SK-N-MC (cell line): ENCODE data around the gene RFFL.
"Not testable (repeated sequence)": the region's sequence is repeated elsewhere in the genome, so short reads cannot be mapped to it uniquely, and the experiment has no call there.

ENCODE experiments used
- DNase-seq: peaks from one replicate; pipeline ENCODE4 v3.0.0-alpha.2; 2011; ENCODE audit warnings: low read depth, low spot score
- H3K27ac ChIP-seq: fragments of 200-600 bp; sonication (generic); 2 replicates; pipeline ENCODE4 v1.5.1; 2016; ENCODE audit warnings: mixed run types
- H3K36me3 ChIP-seq: fragments of 200-600 bp; sonication (generic); 2 replicates; pipeline ENCODE4 v1.6.1; 2017; ENCODE audit warnings: antibody characterized with exemption, low read length, mixed read lengths; ENCODE audit not compliant: insufficient read depth
- H3K4me3 ChIP-seq: fragments of 200-600 bp; sonication (generic); 2 replicates; pipeline ENCODE4 v1.5.1; 2016
- H3K9ac ChIP-seq: fragments of 200-600 bp; sonication (generic); 2 replicates; pipeline ENCODE4 v1.8.0; 2017; ENCODE audit warnings: mixed run types, mixed read lengths; ENCODE audit not compliant: insufficient read length
- H3K9me3 ChIP-seq: fragments of 200-600 bp; sonication (generic); 2 replicates; pipeline ENCODE4 v1.6.1; 2017; ENCODE audit warnings: low read depth, mild to moderate bottlenecking, antibody characterized with exemption, low read length, moderate library complexity, mixed read lengths
- EZH2 ChIP-seq: fragments of 200-600 bp; sonication (generic); IDR thresholded peaks from one replicate; pipeline ENCODE4 v1.6.1; 2017; ENCODE audit warnings: antibody characterized with exemption
- FOXP2 ChIP-seq: optimal IDR thresholded peaks from 2 replicates; pipeline ENCODE3; 2011; ENCODE audit warnings: mild to moderate bottlenecking, moderate library complexity; ENCODE audit not compliant: insufficient read depth; ENCODE audit errors: extremely low read length, control extremely low read depth
- POLR2AphosphoS5 ChIP-seq: IDR thresholded peaks from 2 replicates; pipeline ENCODE4 v1.6.1; 2012; ENCODE audit warnings: mild to moderate bottlenecking, low read depth, low read length, borderline replicate concordance

RFFL gene, protein sequence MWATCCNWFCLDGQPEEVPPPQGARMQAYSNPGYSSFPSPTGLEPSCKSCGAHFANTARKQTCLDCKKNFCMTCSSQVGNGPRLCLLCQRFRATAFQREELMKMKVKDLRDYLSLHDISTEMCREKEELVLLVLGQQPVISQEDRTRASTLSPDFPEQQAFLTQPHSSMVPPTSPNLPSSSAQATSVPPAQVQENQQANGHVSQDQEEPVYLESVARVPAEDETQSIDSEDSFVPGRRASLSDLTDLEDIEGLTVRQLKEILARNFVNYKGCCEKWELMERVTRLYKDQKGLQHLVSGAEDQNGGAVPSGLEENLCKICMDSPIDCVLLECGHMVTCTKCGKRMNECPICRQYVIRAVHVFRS

DNA sequence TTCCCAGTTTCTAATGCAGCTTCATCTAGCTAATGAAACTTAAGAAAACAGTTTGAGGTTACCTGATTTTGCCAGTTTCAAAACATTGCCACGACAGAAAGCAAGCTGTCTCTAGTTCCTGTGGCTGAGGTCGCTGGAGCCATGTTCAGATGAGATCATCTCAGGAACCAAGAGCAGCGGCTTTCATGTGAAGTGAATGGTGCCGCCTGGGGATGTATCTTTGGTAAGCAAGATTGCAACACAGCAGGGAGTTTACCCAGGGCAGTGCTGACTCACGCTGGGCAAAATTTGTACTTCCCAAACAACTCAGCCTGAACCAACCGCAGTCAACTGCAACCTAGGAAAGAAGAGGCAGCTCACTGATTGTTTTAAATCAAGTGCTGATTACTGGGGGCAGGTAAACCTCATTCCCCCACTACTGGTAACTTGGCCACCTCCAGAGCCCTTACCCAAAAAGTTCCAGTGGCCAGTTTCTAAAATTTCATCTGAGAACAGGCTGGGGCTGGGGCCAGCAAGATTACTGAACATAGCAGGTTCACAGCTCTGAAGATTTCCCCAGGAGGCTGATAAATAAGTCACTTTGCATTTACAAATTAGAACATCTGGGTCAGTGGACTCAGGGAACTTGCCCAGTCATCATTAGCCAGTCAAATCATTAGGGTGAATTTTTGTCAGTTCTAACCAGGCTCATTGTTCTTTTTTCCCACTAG is at the start of gene RFFL:
Gene RFFL, minus strand, starts transcription at position 194 of the 710 bp plus-strand sequence. CDS start 37,154 bp downstream, outside the sequence.
- TF ChIP-seq FOXP2 (peak; percentile 90), POLR2AphosphoS5 (peak; percentile 31; the same call in 1 of the 2 replicates), EZH2 (no peak)
- DNase-seq = peak; percentile 95
- Histone ChIP-seq H3K27ac (peak within 1 kb of the TSS; percentile 81), H3K36me3 (no peaks in the 10 kb centered on the region), H3K4me3 (peak within 1 kb of the TSS; percentile 66), H3K9me3 (no peaks in the 10 kb centered on the region), H3K9ac (peak within 1 kb of the TSS; percentile 24)

DNA sequence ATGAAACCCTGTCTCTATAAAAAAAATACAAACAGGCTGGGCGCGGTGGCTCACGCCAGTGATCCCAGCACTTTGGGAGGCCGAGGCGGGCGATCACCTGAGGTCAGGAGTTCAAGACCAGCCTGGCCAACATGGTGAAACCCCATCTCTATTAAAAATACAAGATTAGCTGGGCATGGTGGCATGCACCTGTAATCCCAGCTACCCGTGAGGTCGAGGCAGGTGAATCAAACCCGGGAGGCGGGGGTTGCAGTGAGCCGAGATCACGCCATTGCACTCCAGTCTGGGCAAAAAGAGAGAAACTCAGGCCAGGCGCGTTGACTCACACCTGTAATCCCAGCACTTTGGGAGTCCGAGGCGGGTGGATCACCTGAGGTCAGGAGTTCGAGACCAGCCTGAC is 47.3 kb upstream of the RFFL start:
- not testable (repeated sequence) for DNase-seq, H3K9me3 ChIP-seq, H3K36me3 ChIP-seq, H3K4me3 ChIP-seq, H3K9ac ChIP-seq, H3K27ac ChIP-seq

DNA sequence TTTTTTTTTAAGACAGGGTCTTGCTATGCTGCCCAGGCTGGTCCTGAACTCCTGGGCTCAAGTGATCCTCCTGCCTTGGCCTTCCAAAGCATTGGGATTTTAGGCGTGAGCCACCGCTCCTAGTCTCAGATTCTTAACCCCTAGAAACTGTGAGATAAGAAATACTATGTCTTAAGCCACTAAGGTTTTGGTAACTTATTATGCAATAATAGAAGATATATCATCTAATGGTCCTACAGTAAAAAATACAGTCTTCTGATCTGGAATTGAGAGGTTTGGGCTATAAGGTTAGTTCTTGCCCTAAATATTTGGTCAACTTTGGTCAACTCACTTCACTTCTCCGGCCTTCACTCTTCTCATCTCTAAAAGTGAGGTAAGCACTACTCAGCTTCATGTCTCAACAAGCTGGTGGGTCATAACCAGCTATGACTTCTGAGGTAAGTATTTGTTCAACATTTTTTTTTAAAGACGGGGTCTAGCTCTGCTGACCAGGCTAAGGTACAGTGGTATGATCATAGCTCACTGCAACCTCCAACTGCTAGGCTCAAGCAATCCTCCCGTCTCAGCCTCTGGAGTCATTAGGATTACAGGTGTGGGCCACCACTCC is 41.4 kb upstream of the RFFL start:
- no peaks in the 10 kb centered on the region for H3K9me3 ChIP-seq
- H3K4me3 ChIP-seq = no peak overlapping the region
- no peak for TF ChIP-seq POLR2AphosphoS5
- no peak for TF ChIP-seq FOXP2
- no peak for TF ChIP-seq EZH2
- H3K9ac ChIP-seq = no peak overlapping the region
- H3K27ac ChIP-seq = no peak overlapping the region
- DNase-seq = no peak
- no peaks in the 10 kb centered on the region; the same call in 1 of the 2 replicates for H3K36me3 ChIP-seq

DNA sequence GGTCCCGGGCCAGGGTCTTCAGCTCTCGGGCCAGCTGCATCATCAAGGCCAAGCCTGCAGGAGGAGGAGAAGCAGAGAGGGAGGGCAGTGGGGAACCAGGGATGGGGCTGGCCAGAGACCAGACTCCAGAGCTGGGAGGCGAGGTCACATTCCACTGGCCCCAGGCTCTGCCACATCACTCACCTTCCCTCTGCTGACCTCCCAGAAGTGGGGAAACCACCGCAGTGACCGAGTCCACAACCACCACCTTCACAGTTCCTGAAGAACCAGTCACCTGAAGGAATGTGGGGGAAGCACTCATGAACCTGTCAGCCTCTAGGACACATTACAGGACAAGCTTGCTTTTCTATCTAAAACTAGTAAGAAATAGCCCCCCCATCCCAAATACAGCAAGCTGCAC is 39.8 kb upstream of the RFFL start:
- H3K9me3 ChIP-seq = no peaks in the 10 kb centered on the region
- no peak overlapping the region for H3K27ac ChIP-seq
- no peak for TF ChIP-seq POLR2AphosphoS5
- TF ChIP-seq EZH2 = no peak
- no peak for TF ChIP-seq FOXP2
- no peak for DNase-seq
- no peak overlapping the region for H3K4me3 ChIP-seq
- no peak overlapping the region for H3K9ac ChIP-seq
- H3K36me3 ChIP-seq = no peaks in the 10 kb centered on the region; the same call in 1 of the 2 replicates

DNA sequence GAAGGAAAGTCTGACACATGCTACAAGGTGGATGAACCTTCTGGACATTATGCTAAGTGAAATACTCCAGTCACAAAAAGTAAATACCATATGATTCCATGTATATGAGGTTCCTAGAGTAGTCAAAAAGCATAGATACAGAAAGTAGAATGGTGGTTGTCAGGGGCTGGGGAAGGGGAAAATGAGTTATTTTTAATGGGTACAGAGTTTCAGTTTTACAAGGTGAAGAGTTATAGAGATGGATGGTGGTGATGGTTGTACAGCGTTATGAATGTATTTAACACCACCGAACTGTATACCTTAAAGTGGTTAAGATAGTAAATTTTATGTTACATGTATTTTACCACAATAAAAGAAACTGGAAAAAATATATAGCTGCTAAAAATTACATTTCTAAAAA is 38.2 kb upstream of the RFFL start:
- no peaks in the 10 kb centered on the region; the same call in 1 of the 2 replicates for H3K36me3 ChIP-seq
- TF ChIP-seq EZH2 (no peak), FOXP2 (no peak), POLR2AphosphoS5 (no peak)
- no peak for DNase-seq

DNA sequence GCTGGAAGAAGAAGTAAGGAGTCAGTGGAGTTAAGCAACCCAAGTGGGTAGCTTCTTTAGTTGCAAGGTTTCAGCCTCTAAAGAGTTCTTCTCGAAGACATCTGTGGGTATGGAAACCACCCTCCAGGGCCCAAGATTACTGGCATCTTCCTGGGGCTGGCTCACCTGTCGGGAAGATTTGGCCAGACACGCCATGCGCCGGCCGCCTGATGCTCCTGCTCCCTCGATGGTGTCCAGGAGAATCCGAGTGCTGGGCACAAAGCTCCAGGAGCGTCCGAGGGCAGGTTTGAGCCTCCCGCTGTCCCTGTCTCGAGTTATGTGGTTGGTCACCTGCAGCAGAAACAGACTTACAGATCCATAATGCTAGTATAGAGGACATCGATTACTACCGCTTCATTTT is 37.5 kb upstream of the RFFL start:
- DNase-seq = no peak
- Histone ChIP-seq H3K27ac (no peak overlapping the region), H3K36me3 (no peaks in the 10 kb centered on the region; the same call in 1 of the 2 replicates), H3K9ac (no peak overlapping the region), H3K9me3 (no peaks in the 10 kb centered on the region), H3K4me3 (no peak overlapping the region)
- no peak for TF ChIP-seq EZH2

More for the DNA sequence above, 38.2 kb upstream of the RFFL start:
- Histone ChIP-seq H3K9ac (no peak overlapping the region), H3K27ac (no peak overlapping the region), H3K4me3 (no peak overlapping the region), H3K9me3 (no peaks in the 10 kb centered on the region)

DNA sequence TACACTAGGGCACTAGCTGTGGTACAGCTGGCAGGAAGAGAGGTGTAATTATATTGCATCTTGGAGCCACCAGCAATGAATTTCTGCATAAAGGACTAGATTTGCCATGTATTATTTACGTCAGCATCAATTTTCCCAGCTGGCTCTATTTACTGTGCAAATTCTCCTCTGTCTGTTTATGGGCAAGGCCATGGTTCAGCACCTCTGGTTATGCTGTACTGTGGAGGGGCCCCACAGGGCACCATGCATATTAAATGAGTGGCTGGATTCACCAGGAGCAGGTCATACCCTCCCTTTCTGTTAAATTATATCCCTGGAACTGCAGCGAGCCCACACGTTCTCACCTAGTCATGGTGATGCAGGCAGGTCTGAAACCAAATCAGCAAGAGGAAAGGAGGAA is 36.4 kb upstream of the RFFL start:
- Histone ChIP-seq H3K27ac (no peak overlapping the region), H3K36me3 (no peaks in the 10 kb centered on the region; the same call in 1 of the 2 replicates), H3K9ac (no peak overlapping the region), H3K4me3 (no peak overlapping the region), H3K9me3 (no peaks in the 10 kb centered on the region)
- no peak for DNase-seq
- TF ChIP-seq EZH2 = no peak
- no peak for TF ChIP-seq FOXP2
- no peak for TF ChIP-seq POLR2AphosphoS5

DNA sequence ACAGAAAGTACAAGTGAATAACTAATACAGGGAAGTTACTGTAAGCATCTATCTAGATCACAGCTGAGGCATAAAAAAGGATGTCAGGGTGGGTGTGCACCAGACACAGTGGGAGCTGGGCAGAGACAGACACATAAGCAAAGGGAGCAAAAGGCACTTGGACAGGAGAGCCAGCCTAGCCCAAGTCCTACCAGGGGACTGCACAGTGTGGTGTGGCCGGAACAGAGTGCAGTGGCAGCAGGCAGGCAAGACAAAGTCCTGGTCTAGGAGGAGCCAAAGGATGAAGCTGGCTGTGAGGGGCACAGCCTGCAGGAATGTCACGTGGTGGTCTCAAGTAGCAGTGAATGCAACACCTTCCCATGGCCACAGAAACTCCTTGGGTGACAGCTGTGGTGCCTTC is 34.3 kb upstream of the RFFL start:
- H3K27ac ChIP-seq = no peak overlapping the region
- H3K9ac ChIP-seq = no peak overlapping the region
- H3K4me3 ChIP-seq = no peak overlapping the region
- DNase-seq = no peak
- TF ChIP-seq FOXP2 (no peak), EZH2 (no peak), POLR2AphosphoS5 (no peak)
- H3K36me3 ChIP-seq = no peaks in the 10 kb centered on the region; the same call in 1 of the 2 replicates
- no peaks in the 10 kb centered on the region for H3K9me3 ChIP-seq
